Motor neuron (in vitro differentiated cells): ENCODE data around the gene KLK3. TPM values are rescaled to one million over a fixed set of nuclear protein-coding genes. Genes with fewer than 3 reads are reported as not detected.

ENCODE experiments used
- ATAC-seq, 8 experiments: fragments of 200-7000 bp; cut with Tn5 transposase; replicated peaks in 6 of 8; 2 replicates each; pipeline ENCODE4 v1.8.0; 2021; ENCODE audit warnings: mild to moderate bottlenecking in 8 of 8, moderate library complexity in 8 of 8
- H3K27ac ChIP-seq, 2 donors: fragments of 250-450 bp; sonication (Bioruptor Pico); 2 replicates each; pipeline ENCODE4 v1.9.0; 2021; ENCODE audit warnings: antibody characterized with exemption in 2 of 2, mild to moderate bottlenecking in 2 of 2, moderate library complexity in 1 of 2
- H3K4me1 ChIP-seq, 2 donors: fragments of 250-450 bp; sonication (Bioruptor Pico); replicated peaks in 1 of 2; 2 replicates each; pipeline ENCODE4 v1.6.1; 2021; ENCODE audit warnings: antibody characterized with exemption in 2 of 2, mild to moderate bottlenecking in 2 of 2, moderate library complexity in 1 of 2
- H3K4me3 ChIP-seq, 5 donors: fragments of 250-450 bp; sonication (Bioruptor Pico); 2 replicates each; pipeline ENCODE4 v1.9.0; 2021; ENCODE audit warnings: antibody characterized with exemption in 5 of 5, mild to moderate bottlenecking in 5 of 5, moderate library complexity in 4 of 5
- WGBS, 10 experiments: fragments of 450-650 bp; shearing (Covaris generic); methylation state at CpG; one replicate each; pipeline ENCODE4 v1.0.0; 2022; 5-methylcytosine and 5-hydroxymethylcytosine counted together
- in situ Hi-C, 9 experiments: fragments of 400-800 bp; cut with MboI; loops; one replicate each; pipeline ENCODE4 v1.15.0; 2021; ENCODE audit warnings: low sequenced_read_pairs in 9 of 9, low pct_unique_long_range_greater_than_20kb in 2 of 9; ENCODE audit not compliant: unreplicated experiment in 9 of 9
- total RNA-seq, 8 experiments: library from RNA; unstranded; fragments of 300-600 nt; gene quantifications; 2 replicates each; pipeline versions ENCODE4 v1.2.3 to v1.2.4, GENCODE V29; 2022

KLK3 gene
- total RNA-seq, 8 experiments from 2014 or later = 0.60 to 3.2 (median 1.2) TPM; not detected in 2

- Histone ChIP-seq H3K27ac (no peak overlapping the region), H3K4me1 (no peaks in the 10 kb centered on the region), H3K4me3 (no peak overlapping the region)
- in situ Hi-C loops = no loop called here
- 24 to 78% (median 44%) methylated on average over 1 to 5 of the region's 6 CpGs; no CpG with 5 or more reads in 1 of the 10 experiments for WGBS, 10 experiments
- ATAC-seq = no peak
These were observed 2.7 kb downstream of the KLK3 start for GRCh38 chr19:50857366-50857765.

DNA sequence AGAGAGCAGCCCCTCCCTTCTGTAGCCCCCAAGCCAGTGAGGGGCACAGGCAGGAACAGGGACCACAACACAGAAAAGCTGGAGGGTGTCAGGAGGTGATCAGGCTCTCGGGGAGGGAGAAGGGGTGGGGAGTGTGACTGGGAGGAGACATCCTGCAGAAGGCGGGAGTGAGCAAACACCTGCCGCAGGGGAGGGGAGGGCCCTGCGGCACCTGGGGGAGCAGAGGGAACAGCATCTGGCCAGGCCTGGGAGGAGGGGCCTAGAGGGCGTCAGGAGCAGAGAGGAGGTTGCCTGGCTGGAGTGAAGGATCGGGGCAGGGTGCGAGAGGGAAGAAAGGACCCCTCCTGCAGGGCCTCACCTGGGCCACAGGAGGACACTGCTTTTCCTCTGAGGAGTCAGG, 4.2 kb downstream of the KLK3 start:
- no peaks in the 10 kb centered on the region for H3K4me1 ChIP-seq
- H3K27ac ChIP-seq = no peak overlapping the region
- 0 to 40% methylated on average over 1 of the region's 7 CpGs; no CpG with 5 or more reads in 8 of the 10 experiments for WGBS, 10 experiments
- ATAC-seq = no peak
- in situ Hi-C loops = no loop called here
- no peak overlapping the region for H3K4me3 ChIP-seq

DNA sequence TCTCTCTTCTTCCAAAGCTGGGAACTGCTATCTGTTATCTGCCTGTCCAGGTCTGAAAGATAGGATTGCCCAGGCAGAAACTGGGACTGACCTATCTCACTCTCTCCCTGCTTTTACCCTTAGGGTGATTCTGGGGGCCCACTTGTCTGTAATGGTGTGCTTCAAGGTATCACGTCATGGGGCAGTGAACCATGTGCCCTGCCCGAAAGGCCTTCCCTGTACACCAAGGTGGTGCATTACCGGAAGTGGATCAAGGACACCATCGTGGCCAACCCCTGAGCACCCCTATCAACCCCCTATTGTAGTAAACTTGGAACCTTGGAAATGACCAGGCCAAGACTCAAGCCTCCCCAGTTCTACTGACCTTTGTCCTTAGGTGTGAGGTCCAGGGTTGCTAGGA, 5.1 kb downstream of the KLK3 start:
- Histone ChIP-seq H3K4me1 (no peaks in the 10 kb centered on the region), H3K4me3 (no peak overlapping the region), H3K27ac (no peak overlapping the region)
- 20 to 88% (median 33%) methylated on average over 1 to 3 of the region's 4 CpGs; no CpG with 5 or more reads in 4 of the 10 experiments for WGBS, 10 experiments
- in situ Hi-C loops = no loop called here
- no peak for ATAC-seq

DNA sequence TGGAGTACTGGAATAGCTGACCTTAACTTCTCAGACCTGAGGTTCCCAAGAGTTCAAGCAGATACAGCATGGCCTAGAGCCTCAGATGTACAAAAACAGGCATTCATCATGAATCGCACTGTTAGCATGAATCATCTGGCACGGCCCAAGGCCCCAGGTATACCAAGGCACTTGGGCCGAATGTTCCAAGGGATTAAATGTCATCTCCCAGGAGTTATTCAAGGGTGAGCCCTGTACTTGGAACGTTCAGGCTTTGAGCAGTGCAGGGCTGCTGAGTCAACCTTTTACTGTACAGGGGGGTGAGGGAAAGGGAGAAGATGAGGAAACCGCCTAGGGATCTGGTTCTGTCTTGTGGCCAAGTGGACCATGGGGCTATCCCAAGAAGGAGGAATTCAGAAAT, 6.3 kb downstream of the KLK3 start:
- Histone ChIP-seq H3K4me3 (no peak overlapping the region), H3K27ac (no peak overlapping the region), H3K4me1 (no peaks in the 10 kb centered on the region)
- 14 to 83% (median 49%) methylated on average over 1 to 5 of the region's 5 CpGs; no CpG with 5 or more reads in 2 of the 10 experiments for WGBS, 10 experiments
- in situ Hi-C loops = no loop called here
- no peak for ATAC-seq

- in situ Hi-C loops = no loop called here
- WGBS, 10 experiments = 0 to 92% (median 47%) methylated on average over 1 to 7 of the region's 7 CpGs; no CpG with 5 or more reads in 1 of the 10 experiments
- Histone ChIP-seq H3K4me1 (no peaks in the 10 kb centered on the region), H3K27ac (no peak overlapping the region), H3K4me3 (no peak overlapping the region)
- no peak for ATAC-seq
These were observed 7.0 kb downstream of the KLK3 start for GRCh38 chr19:50861496-50862286.

- ATAC-seq = no peak
These were observed 14.8 kb downstream of the KLK3 start for GRCh38 chr19:50869479-50869878.

GRCh38 chr19:50870417-50871089, 15.8 kb downstream of the KLK3 start:
- Histone ChIP-seq H3K27ac (no peak overlapping the region), H3K4me3 (no peak overlapping the region), H3K4me1 (no peaks in the 10 kb centered on the region)
- in situ Hi-C loops = no loop called here
- WGBS, 10 experiments = 17 to 77% (median 74%) methylated on average over 3 to 11 of the region's 26 CpGs; no CpG with 5 or more reads in 6 of the 10 experiments
- ATAC-seq = peak in 1 of 8 experiments; percentile 70

More at GRCh38 chr19:50869479-50869878, 14.8 kb downstream of the KLK3 start:
- Histone ChIP-seq H3K4me1 (no peaks in the 10 kb centered on the region), H3K27ac (no peak overlapping the region), H3K4me3 (no peak overlapping the region)
- in situ Hi-C loops = no loop called here
- 7 to 100% (median 59%) methylated on average over 1 to 4 of the region's 4 CpGs for WGBS, 10 experiments

- in situ Hi-C loops = no loop called here
- H3K4me3 ChIP-seq = no peak within 1 kb of the TSS
- no peaks in the 10 kb centered on the region for H3K4me1 ChIP-seq
- WGBS, 10 experiments = 40 to 100% (median 76%) methylated on average over 1 to 2 of the region's 3 CpGs; no CpG with 5 or more reads in 6 of the 10 experiments
- no peak within 1 kb of the TSS for H3K27ac ChIP-seq
- ATAC-seq = peak in 4 of 8 experiments; percentile 19 to 79 (median 36)
These were observed 18.3 kb downstream of the KLK3 start, which contains the start of gene KLK2 for GRCh38 chr19:50873056-50873455. Gene KLK2, plus strand, starts transcription at chr19:50873439. Its CDS starts 35 bp downstream, at chr19:50873474.

- WGBS, 10 experiments = 0 to 90% (median 47%) methylated on average over 1 to 5 of the region's 5 CpGs; no CpG with 5 or more reads in 4 of the 10 experiments
- ATAC-seq = no peak
These were observed 19.5 kb downstream of the KLK3 start for GRCh38 chr19:50874211-50874610.

DNA sequence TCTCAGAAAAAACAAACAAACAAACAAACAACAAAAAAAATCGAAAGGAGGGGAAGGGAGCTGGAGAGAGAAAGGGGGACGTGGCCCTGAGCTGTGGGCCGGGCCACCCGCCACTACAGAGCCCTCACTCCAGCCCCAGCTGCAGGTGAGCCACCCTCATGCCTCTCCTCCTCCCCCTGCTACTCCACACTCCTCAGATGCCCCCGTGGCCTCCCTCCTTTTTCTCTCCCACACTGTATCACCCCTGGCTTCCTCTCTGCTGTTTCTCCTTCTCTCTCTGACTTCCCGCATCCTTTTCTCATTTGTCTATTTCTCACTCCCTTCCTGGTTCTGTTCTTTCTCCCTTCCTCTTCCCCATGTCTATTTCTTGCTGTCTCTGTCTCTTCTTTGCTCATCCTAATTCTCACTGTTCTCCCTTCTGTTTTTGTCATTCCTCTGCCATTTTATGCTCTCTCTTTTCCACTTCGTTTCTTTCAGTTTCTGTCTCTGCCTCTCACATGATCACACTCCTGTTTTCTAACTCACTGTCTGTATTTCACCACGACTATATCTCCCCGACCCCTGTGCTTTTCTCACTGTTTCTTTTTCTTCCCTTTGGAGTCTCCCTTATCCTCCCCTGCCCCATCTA, 21.2 kb downstream of the KLK3 start:
- H3K4me3 ChIP-seq = no peak overlapping the region
- no peaks in the 10 kb centered on the region for H3K4me1 ChIP-seq
- no peak overlapping the region for H3K27ac ChIP-seq
- no peak for ATAC-seq
- in situ Hi-C loops = no loop called here
- 0 to 58% (median 33%) methylated on average over 1 to 6 of the region's 9 CpGs for WGBS, 10 experiments

More at GRCh38 chr19:50874211-50874610, 19.5 kb downstream of the KLK3 start:
- Histone ChIP-seq H3K27ac (no peak overlapping the region), H3K4me1 (no peaks in the 10 kb centered on the region), H3K4me3 (no peak overlapping the region)
- in situ Hi-C loops = no loop called here

GRCh38 chr19:50876456-50876855, 21.7 kb downstream of the KLK3 start:
- no peak overlapping the region for H3K4me3 ChIP-seq
- in situ Hi-C loops = no loop called here
- no peaks in the 10 kb centered on the region for H3K4me1 ChIP-seq
- 0 to 60% (median 54%) methylated on average over 1 to 3 of the region's 7 CpGs; no CpG with 5 or more reads in 7 of the 10 experiments for WGBS, 10 experiments
- H3K27ac ChIP-seq = no peak overlapping the region
- peak in 3 of 8 experiments; percentile 15 to 24 (median 18) for ATAC-seq

DNA sequence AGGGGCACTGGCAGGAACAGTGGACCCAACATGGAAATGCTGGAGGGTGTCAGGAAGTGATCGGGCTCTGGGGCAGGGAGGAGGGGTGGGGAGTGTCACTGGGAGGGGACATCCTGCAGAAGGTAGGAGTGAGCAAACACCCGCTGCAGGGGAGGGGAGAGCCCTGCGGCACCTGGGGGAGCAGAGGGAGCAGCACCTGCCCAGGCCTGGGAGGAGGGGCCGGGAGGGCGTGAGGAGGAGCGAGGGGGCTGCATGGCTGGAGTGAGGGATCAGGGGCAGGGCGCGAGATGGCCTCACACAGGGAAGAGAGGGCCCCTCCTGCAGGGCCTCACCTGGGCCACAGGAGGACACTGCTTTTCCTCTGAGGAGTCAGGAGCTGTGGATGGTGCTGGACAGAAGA, 22.6 kb downstream of the KLK3 start:
- in situ Hi-C loops = no loop called here
- no peaks in the 10 kb centered on the region for H3K4me1 ChIP-seq
- H3K27ac ChIP-seq = no peak overlapping the region
- no peak overlapping the region for H3K4me3 ChIP-seq
- peak in 1 of 8 experiments; percentile 13 for ATAC-seq
- WGBS, 10 experiments = no CpG with 5 or more reads among the region's 8 CpGs

DNA sequence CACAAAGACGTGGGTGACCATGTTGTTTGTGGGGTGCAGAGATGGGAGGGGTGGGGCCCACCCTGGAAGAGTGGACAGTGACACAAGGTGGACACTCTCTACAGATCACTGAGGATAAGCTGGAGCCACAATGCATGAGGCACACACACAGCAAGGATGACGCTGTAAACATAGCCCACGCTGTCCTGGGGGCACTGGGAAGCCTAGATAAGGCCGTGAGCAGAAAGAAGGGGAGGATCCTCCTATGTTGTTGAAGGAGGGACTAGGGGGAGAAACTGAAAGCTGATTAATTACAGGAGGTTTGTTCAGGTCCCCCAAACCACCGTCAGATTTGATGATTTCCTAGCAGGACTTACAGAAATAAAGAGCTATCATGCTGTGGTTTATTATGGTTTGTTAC, 24.1 kb downstream of the KLK3 start:
- WGBS, 10 experiments = 7 to 85% (median 40%) methylated on average over 1 to 3 of the region's 5 CpGs; no CpG with 5 or more reads in 3 of the 10 experiments
- Histone ChIP-seq H3K4me1 (no peaks in the 10 kb centered on the region), H3K27ac (no peak overlapping the region), H3K4me3 (no peak overlapping the region)
- no peak for ATAC-seq
- in situ Hi-C loops = no loop called here
